Stimulated activated CD8-positive, alpha-beta memory T cell treated with anti-CD3 and anti-CD28 coated beads, Interleukin-15, amount 100 ng/mL, for 24 hours (primary cell): ENCODE data around the gene CAMTA1.
"Not testable (repeated sequence)": the region's sequence is repeated elsewhere in the genome, so short reads cannot be mapped to it uniquely, and the experiment has no call there.

Experiments
- DNase-seq: peaks from one replicate; pipeline ENCODE4 v3.0.0-alpha.2; 2020; ENCODE audit warnings: low read depth

Gene CAMTA1

DNA sequence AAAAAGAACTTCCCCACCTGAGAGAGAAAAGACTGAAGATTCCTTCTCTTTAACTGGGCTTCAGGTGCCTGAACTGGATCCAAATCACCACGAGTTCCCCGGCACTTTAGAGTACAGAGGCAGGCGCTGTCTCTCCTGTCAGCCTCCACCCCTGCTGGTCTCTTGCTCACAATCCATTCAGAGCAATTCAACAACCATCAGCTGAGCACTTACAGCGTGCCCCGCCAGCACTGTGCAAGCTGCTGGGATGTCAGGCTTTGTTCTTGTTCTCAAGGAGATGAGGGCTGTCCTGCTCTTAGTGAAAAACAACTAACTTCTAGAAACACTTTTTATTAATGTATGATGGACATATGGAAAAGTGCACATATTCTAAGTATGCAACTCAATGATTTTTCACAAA lies 917.1 kb downstream of the CAMTA1 start:
- no peak for DNase-seq

- DNase-seq: no peak
Observed at GRCh38 chr1:7703321-7704213, 918.3 kb downstream of the CAMTA1 start.

GRCh38 chr1:7704214-7705047 lies 919.2 kb downstream of the CAMTA1 start:
- DNase-seq: peak; percentile 88

- no peak for DNase-seq
Observed at GRCh38 chr1:7705048-7705907, 920.0 kb downstream of the CAMTA1 start.

DNA sequence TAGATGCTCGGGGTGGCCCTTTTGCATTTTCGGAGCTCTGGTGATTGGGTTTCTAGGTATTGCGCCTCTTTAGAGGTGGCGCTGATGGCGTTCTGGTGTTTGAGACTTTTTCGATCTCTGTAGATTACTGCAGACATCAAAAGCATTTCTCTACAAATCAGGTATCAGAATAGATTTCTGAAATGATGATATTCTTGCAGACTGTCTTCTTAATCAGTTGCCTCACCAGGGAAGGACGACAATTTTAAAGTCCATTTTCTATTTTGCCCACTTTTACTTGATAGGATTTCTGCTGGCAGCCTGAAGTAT lies 920.6 kb downstream of the CAMTA1 start:
- DNase-seq: no peak

DNA sequence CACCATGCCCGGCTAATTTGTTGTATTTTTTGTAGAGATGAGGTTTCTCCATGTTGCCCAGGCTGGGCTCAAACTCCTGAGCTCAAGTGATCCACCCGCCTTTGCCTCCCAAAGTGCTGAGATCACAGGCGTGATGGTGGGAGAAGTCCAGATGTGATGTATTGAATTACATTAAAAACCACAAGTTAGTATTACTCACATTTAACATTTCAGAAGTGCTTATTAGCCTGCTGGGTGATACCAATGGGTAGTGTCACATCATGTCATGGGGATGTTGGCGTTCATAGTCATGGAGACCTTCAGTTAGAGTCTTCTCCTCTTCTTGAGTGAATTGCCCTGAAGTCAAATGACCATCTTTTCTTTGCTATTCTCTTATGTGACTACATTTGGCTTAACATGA lies 922.3 kb downstream of the CAMTA1 start:
- DNase-seq: no peak

DNA sequence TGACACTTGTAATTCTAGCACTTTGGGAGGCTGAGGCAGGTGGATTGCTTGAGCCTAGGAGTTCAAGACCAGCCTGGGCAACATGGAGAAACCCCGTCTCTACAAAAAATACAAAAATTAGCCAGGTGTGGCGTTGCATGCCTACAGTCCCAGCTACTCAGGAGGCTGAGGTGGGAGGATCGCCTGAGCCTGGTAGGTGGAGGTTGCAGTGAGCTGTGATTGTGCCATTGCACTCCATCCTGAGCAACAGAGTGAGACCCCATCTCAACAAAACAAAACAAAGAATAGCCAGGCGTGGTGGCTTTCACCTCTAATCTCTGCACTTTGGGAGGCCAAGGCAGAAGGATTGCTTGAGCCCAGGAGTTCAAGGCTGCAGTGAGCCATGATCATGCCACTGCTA lies 922.8 kb downstream of the CAMTA1 start:
- not testable (repeated sequence) for DNase-seq

GRCh38 chr1:7710859-7711258 lies 925.6 kb downstream of the CAMTA1 start:
- no peak for DNase-seq

DNA sequence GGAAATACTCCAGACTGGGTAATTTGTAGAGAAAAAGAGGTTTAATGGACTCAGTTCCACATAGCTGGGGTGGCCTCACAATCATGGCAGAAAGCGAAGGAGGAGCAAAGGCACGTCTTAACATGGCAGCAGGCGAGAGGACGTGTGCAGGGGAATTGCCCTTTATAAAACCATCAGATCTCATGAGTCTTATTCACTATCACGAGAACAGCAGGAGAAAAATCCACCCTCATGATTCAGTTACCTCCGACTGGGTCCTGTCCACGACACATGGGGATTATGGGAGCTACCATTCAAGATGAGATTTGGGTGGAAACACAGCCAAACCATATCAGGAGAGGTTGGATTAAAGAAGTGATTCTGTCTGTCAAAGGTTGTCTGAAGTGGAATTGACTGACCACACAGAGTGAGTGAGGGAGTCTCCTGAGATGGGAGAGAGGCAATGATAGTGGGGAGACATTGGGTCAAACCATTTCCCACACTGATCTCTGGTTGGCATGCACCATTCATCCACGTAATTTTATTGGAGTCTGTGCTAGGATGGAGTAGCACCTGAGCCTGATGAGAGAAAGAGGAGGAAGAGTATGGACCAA lies 927.6 kb downstream of the CAMTA1 start:
- DNase-seq: no peak

DNA sequence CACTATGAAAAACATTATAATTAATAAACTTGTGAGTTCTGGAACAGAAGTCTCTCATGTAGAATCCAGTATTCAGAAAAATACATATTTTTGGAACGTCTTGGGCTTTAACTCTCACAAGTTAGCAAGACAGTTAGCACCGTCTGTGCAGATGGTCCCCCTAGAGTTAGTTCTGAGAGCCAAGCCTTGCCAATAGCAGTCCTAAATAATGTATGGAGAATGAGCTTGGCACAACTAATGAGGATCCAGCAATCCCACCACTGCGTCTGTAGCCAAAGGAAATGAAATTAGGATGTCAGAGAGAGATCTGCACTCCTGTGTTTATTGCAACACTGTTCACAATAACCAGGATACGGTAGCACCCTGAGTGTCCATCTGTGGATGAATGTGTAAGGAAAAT lies 931.3 kb downstream of the CAMTA1 start:
- no peak for DNase-seq

DNA sequence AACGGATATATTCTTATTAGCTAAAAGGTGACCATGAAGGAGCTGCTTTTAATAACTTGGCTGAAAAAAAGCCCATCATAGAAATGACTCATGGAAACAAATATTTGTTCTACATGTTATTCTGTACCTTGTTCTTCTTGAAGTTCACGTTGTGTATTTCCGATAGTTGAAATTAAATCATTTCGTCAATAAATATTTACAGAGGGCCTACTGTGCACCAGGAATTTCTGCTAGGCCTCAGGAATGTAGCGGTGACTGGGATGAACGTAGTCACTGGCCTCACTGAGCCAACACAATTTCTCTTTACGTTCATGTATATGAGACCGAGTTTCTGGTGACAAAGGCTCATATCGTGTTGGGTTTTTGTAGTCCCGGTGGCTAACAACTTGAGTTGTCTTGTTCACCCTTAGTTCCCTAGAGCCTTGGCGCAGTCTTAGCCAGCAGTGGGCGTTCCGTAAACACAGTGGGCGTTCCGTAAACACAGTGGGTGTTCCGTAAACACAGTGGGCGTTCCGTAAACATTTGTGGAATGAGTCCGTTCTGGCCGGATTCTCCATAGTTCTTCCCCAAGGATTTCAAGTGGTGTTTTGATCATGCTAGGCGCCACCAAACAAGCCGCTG lies 932.6 kb downstream of the CAMTA1 start:
- DNase-seq: no peak

DNA sequence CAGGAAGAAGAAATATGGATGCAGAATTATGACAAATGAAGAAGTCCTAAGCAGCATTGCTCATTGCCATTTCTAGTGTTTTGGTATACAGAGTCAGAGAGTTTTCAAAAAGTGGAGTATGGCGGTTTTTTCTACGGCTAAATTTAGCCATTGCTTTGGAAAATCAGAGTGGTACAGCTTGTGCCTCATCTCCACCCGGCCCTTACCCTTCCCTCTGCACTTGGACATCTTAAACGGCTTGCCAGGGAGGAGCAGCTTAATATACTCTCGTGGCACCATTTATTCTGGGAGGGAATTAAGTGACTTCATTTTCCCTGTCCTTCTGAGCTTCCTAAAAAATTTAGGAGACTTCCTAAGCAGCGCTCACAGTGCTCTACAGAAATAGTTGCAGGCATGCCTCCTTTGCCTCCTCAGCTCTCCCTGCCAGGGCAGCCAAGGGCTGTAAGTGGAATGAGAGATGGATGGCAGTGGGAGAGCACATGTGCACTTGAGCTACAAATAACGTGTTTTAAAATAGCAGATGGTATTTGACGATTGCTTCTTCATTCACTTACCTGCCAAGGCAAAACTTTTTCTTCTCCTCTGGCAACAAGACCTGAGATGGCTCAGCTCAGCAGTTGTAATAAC lies 934.3 kb downstream of the CAMTA1 start:
- no peak for DNase-seq

GRCh38 chr1:7721940-7722669 lies 936.9 kb downstream of the CAMTA1 start:
- DNase-seq: no peak

GRCh38 chr1:7722670-7723012 lies 937.4 kb downstream of the CAMTA1 start:
- no peak for DNase-seq

- no peak for DNase-seq
Observed at GRCh38 chr1:7726623-7727022, 941.4 kb downstream of the CAMTA1 start.

DNA sequence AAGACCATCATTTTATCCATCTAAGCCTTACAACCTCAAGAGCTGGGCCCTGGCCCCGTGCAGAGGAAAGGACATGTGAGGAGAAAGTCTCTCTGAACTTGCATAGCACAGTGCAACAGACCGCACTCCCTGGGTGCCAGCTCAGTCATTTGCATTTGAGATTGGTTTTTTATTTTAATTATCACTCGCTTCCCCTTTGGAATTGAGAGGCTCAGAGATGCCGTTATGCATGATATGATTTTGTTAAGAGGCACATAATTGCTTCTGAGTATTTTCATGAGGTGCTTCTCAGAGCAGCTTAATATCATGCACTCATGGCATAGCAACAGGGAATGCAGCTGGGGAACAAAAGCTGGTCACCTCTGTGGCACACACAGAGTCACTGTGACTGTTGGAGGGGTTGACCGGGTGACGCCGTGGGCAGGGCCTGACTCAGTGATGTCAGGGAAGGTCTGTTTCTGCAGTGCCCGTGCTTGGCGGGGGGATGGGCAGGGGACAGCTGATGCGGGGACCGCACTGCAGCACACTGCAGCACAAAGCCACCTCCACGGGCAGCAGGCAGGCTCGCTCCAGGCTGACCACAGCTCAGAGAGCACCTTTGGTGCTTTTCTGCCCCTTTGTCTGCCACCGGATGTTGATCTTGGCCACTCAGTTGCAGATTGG lies 942.7 kb downstream of the CAMTA1 start:
- no peak for DNase-seq

- no peak for DNase-seq
Observed at GRCh38 chr1:7729761-7730160, 944.5 kb downstream of the CAMTA1 start.

DNA sequence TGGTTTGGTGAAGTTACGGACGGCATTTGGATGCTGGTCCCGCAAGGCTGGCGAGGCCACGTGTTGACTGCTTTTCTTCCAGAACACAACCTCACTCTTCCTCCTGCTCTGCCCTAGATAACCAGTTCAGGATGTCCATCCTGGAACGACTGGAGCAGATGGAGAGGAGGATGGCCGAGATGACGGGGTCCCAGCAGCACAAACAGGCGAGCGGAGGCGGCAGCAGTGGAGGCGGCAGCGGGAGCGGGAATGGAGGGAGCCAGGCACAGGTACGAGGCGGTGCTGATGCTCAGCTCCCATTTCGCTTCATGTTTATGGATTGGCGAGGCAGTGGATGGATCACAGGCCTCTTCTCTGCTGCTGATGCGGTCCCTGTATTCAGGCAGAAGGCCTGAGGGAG lies 947.1 kb downstream of the CAMTA1 start:
- no peak for DNase-seq

DNA sequence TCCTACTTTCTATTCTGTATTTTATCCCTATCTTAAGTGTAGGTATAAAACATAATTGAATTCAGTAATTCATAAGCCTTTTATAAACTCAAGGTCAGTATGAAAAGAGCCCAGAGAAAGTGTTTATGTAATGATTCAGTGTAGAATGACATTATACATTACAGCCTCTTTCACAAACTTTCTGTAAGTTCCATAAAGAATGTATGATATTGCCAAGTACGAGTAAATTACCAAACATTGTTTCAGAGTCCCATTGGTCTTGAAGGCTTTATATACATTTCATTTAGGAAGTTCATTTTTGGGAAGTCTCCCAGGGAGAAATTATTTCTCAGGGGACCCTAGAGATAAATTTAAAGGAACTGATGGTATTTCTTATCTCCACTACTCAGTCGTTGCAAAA lies 948.0 kb downstream of the CAMTA1 start:
- no peak for DNase-seq

DNA sequence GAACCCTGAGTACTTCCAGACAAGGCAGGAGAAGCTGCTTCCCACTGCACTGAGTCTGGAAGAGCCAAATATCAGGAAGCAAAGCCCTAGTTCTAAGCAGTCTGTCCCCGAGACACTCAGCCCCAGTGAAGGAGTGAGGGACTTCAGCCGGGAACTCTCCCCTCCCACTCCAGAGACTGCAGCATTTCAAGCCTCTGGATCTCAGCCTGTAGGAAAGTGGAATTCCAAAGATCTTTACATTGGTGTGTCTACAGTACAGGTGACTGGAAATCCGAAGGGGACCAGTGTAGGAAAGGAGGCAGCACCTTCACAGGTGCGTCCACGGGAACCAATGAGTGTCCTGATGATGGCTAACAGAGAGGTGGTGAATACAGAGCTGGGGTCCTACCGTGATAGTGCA lies 952.8 kb downstream of the CAMTA1 start:
- no peak for DNase-seq
